ENCODE results near the gene MSL3B.

MSL3B gene

GRCh38 chr2:233857511-233858141 is 10.6 kb downstream of the MSL3B start:
- peak; percentile 74 for TF ChIP-seq CTCF (IDR thresholded peaks at IDR 0.05; ENCODE audit: partially characterized antibody, unreplicated experiment)
- Mint-ChIP-seq H3K27me3 (ENCODE audit: unreplicated experiment) (peaks cover 5% of the 10 kb centered on the region), H3K4me3 (ENCODE audit: unreplicated experiment) (no peak overlapping the region), H3K27ac (ENCODE audit: unreplicated experiment) (no peak overlapping the region), H3K4me1 (ENCODE audit: low read depth, unreplicated experiment) (peaks cover 4% of the 10 kb centered on the region), H3K36me3 (ENCODE audit: unreplicated experiment) (peaks cover 6% of the 10 kb centered on the region), H3K9me3 (ENCODE audit: unreplicated experiment) (peaks cover 1% of the 10 kb centered on the region)
- peak; percentile 59 for DNase-seq

- Mint-ChIP-seq H3K27ac (ENCODE audit: unreplicated experiment) (no peak overlapping the region), H3K4me3 (ENCODE audit: unreplicated experiment) (no peak overlapping the region), H3K4me1 (ENCODE audit: low read depth, unreplicated experiment) (peaks cover 6% of the 10 kb centered on the region), H3K36me3 (ENCODE audit: unreplicated experiment) (no peaks in the 10 kb centered on the region), H3K27me3 (ENCODE audit: unreplicated experiment) (peaks cover 5% of the 10 kb centered on the region), H3K9me3 (ENCODE audit: unreplicated experiment) (no peaks in the 10 kb centered on the region)
- no peak for TF ChIP-seq CTCF (IDR thresholded peaks at IDR 0.05; ENCODE audit: partially characterized antibody, unreplicated experiment)
- DNase-seq = no peak
These were observed 12.0 kb downstream of the MSL3B start for GRCh38 chr2:233856184-233856583.

GRCh38 chr2:233855345-233855744 is 12.8 kb downstream of the MSL3B start:
- Mint-ChIP-seq H3K4me3 (ENCODE audit: unreplicated experiment) (peak overlapping the region; percentile 98), H3K4me1 (ENCODE audit: low read depth, unreplicated experiment) (peaks cover 6% of the 10 kb centered on the region), H3K27me3 (ENCODE audit: unreplicated experiment) (peaks cover 5% of the 10 kb centered on the region), H3K27ac (ENCODE audit: unreplicated experiment) (no peak overlapping the region), H3K9me3 (ENCODE audit: unreplicated experiment) (no peaks in the 10 kb centered on the region), H3K36me3 (ENCODE audit: unreplicated experiment) (no peaks in the 10 kb centered on the region)
- TF ChIP-seq CTCF (IDR thresholded peaks at IDR 0.05; ENCODE audit: partially characterized antibody, unreplicated experiment) = no peak
- DNase-seq = no peak

GRCh38 chr2:233854241-233854981 is 13.8 kb downstream of the MSL3B start, which contains the start of gene HJURP:
Gene HJURP, minus strand, starts transcription at chr2:233854535. Its CDS starts 35 bp downstream, at chr2:233854500.
- Mint-ChIP-seq H3K4me3 (ENCODE audit: unreplicated experiment) (peak within 1 kb of the TSS; percentile 98), H3K9me3 (ENCODE audit: unreplicated experiment) (no peaks in the 10 kb centered on the region), H3K4me1 (ENCODE audit: low read depth, unreplicated experiment) (peaks cover 6% of the 10 kb centered on the region), H3K36me3 (ENCODE audit: unreplicated experiment) (no peaks in the 10 kb centered on the region), H3K27ac (ENCODE audit: unreplicated experiment) (peak within 1 kb of the TSS; percentile 93), H3K27me3 (ENCODE audit: unreplicated experiment) (peaks cover 4% of the 10 kb centered on the region)
- TF ChIP-seq CTCF (IDR thresholded peaks at IDR 0.05; ENCODE audit: partially characterized antibody, unreplicated experiment) = no peak
- DNase-seq = peak; percentile 92

GRCh38 chr2:233853883-233854240 is 14.3 kb downstream of the MSL3B start:
- peak overlapping the region; percentile 98 for H3K4me3 Mint-ChIP-seq (ENCODE audit: unreplicated experiment)
- peaks cover 4% of the 10 kb centered on the region for H3K27me3 Mint-ChIP-seq (ENCODE audit: unreplicated experiment)
- no peak for DNase-seq
- no peak for TF ChIP-seq CTCF (IDR thresholded peaks at IDR 0.05; ENCODE audit: partially characterized antibody, unreplicated experiment)
- H3K36me3 Mint-ChIP-seq (ENCODE audit: unreplicated experiment) = no peaks in the 10 kb centered on the region
- H3K27ac Mint-ChIP-seq (ENCODE audit: unreplicated experiment) = no peak overlapping the region
- no peaks in the 10 kb centered on the region for H3K9me3 Mint-ChIP-seq (ENCODE audit: unreplicated experiment)
- H3K4me1 Mint-ChIP-seq (ENCODE audit: low read depth, unreplicated experiment) = peaks cover 6% of the 10 kb centered on the region

All from glutamatergic neuron (in vitro differentiated cells).